Thyroid gland (tissue), 4 donors: ENCODE results near the gene MRGPRX2.

Experiments
- POLR2A ChIP-seq, 2 donors: fragments of 450-650 bp; IDR thresholded peaks; one replicate each; pipeline ENCODE4 v1.6.1; 2017; ENCODE audit warnings: antibody characterized with exemption in 2 of 2, mild to moderate bottlenecking in 2 of 2, moderate library complexity in 1 of 2
- TF ChIP-seq, protein P1 (sequence below), 6 experiments: fragments of 200-600 bp in 3 of 6; fragments of 450-650 bp in 3 of 6; sonication (generic) in 3 of 6; IDR thresholded peaks; one replicate each; pipeline ENCODE4 v1.5.1; 2016 to 2019; ENCODE audit warnings: antibody characterized with exemption in 6 of 6, mild to moderate bottlenecking in 2 of 6, inconsistent platforms in 1 of 6, moderate library complexity in 1 of 6

GRCh38 chr11:19025481-19026406 is 34.8 kb downstream of the MRGPRX2 start:
- TF ChIP-seq POLR2A (IDR thresholded peaks at IDR 0.05), result no peak
- TF ChIP-seq, protein P1, sequence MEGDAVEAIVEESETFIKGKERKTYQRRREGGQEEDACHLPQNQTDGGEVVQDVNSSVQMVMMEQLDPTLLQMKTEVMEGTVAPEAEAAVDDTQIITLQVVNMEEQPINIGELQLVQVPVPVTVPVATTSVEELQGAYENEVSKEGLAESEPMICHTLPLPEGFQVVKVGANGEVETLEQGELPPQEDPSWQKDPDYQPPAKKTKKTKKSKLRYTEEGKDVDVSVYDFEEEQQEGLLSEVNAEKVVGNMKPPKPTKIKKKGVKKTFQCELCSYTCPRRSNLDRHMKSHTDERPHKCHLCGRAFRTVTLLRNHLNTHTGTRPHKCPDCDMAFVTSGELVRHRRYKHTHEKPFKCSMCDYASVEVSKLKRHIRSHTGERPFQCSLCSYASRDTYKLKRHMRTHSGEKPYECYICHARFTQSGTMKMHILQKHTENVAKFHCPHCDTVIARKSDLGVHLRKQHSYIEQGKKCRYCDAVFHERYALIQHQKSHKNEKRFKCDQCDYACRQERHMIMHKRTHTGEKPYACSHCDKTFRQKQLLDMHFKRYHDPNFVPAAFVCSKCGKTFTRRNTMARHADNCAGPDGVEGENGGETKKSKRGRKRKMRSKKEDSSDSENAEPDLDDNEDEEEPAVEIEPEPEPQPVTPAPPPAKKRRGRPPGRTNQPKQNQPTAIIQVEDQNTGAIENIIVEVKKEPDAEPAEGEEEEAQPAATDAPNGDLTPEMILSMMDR (IDR thresholded peaks at IDR 0.05), result no peak
